ENCODE measurements around the gene PEPD.

The PEPD gene

DNA sequence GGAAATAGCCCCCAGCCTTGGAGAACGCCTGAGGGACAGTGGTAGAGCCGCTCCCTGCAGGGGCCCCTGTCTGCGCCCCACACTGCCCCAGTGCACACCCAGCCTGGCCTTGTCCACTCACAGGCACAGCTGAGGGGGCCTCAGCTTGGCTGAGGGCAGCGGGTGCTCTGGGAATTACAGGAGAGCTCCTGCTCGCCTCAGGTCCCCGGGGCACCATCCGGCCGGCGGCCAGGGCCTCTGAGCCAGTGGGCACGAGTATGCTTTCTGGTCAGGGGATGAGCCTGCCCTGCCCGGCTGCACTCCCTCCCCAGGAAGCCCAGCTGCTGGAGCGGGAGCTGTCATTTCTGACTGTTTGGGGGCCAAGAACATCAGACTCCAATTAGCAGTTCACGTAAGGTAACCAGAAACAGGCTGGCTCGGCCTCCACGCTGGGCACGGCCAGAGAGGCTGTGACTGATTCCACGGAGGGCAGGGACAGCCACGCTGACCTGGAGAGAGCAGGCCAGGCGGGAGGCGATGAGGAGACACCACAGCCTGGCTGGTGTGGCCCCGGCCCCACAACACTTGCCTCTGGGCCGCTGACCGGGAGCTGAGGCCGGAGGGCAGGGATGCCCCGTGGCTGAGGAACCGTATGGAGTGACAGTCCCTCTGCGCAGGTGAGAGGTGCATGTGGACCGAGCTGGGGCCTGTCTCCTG, 132.7 kb downstream of the PEPD start:
- peak in 1 of 56 donors; percentile 45 for DNase-seq

GRCh38 chr19:33388231-33388724, 133.3 kb downstream of the PEPD start:
- peak in 5 of 56 donors; percentile 18 to 63 (median 38) for DNase-seq

GRCh38 chr19:33387351-33388230, 134.0 kb downstream of the PEPD start:
- DNase-seq: no peak

GRCh38 chr19:33386361-33386858, 135.2 kb downstream of the PEPD start:
- DNase-seq: no peak

DNA sequence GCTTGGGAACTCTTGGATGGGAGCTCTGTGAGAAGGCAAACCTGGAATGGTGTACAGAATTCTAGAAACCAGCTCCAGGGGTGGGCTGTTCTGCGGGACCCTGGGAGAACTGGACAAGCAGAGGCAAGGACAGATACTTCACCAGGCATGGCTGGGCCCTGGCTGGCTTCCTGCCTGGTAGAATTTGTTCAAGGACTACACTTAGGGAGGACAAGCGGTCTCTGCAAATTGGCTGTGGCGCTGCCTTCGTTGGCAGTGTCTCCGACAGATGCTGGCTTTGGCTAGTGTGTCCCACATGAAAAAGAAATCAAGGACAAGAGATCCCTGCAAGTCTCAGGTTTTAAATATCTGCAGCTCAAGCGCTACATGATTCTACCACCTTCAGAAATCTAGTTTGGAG, 135.6 kb downstream of the PEPD start:
- DNase-seq: peak in 8 of 56 donors; percentile 9 to 55 (median 36)

GRCh38 chr19:33384983-33385382, 136.6 kb downstream of the PEPD start:
- DNase-seq: no peak

DNA sequence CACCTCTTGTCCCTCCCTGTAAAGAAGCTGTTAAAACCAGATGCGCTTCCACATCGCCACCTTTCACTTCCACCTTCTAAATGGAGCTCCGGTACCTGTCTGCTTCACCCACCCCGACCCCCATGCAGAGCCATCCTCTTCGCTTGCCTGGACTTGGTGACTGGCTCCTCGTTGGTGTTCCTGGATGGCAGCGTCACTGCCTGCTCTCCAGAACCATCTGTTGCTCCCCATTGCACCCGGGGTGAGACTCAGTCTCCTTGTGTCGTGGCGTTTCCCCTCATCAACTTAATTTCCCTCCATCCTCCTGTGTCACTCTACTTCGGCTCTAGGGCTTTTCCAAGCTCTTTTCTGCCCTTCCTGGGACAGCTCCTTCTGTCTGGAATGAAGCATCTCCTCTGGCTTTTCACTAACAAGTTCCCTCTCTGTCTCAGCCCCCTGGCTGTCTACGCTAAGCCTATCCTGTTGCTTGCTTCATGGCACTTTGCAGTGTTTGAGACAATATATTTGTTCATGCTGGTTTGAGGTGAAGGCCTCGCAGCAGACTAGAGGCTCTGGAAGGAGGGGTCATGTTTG, 137.8 kb downstream of the PEPD start:
- DNase-seq: no peak

DNA sequence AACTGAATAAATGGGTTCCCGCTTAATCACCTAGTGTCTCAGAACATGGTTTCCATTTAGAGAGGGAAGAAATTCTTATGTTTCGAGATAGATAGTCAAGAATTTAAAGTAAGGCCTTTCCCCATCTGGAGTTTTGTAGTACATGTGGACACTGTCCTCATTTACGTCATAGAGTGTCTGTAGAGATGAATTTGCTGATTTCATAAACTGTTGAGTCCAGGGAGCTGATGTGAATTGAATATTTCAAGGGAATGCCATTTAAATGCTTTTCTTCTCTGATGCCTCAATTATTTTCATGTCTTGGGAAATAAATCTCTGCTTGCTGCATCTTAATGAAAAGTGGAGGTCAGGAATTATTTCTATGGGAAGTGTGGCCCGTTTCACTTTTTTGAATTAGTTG, 138.6 kb downstream of the PEPD start:
- no peak for DNase-seq

DNA sequence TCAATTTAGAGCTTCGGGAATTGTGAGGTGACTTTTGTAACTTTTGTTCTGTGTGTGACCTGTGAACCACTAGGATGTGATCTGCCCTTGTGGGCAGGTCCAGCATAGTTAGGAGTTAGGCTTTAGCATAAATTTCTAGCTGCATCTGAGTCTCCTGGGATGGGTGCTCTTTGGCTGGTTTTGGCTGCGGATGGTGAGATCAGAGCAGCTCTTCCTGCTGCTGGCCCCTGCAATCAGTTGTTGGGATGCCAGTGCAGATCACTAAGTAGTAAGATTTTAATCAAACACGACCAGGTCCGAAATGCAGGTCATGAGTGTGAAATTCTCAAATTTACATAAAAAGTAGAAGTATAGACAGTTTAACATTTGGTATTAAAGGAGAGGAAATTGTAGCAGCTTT, 139.6 kb downstream of the PEPD start:
- DNase-seq: no peak

DNA sequence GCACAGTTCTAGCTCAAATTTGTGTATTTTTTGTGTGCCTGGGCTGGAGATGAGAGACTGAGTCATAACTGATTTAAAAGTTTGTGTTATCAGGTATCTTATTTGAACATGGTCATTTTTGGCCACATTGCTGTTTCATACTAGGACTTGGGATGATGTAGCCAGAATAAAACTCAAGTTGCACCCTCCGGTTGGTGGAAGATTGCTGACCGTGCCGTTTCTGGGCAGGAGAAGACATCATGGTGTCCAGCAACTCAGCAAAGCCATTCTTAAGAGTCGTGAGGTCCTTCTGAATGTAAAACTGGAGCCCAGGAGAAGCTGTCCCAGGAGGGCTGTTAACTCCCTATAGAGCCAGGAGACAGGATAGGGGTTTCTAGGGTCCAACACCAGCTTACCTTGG, 140.5 kb downstream of the PEPD start:
- DNase-seq: no peak

GRCh38 chr19:33379151-33379829, 142.3 kb downstream of the PEPD start:
- no peak for DNase-seq

DNA sequence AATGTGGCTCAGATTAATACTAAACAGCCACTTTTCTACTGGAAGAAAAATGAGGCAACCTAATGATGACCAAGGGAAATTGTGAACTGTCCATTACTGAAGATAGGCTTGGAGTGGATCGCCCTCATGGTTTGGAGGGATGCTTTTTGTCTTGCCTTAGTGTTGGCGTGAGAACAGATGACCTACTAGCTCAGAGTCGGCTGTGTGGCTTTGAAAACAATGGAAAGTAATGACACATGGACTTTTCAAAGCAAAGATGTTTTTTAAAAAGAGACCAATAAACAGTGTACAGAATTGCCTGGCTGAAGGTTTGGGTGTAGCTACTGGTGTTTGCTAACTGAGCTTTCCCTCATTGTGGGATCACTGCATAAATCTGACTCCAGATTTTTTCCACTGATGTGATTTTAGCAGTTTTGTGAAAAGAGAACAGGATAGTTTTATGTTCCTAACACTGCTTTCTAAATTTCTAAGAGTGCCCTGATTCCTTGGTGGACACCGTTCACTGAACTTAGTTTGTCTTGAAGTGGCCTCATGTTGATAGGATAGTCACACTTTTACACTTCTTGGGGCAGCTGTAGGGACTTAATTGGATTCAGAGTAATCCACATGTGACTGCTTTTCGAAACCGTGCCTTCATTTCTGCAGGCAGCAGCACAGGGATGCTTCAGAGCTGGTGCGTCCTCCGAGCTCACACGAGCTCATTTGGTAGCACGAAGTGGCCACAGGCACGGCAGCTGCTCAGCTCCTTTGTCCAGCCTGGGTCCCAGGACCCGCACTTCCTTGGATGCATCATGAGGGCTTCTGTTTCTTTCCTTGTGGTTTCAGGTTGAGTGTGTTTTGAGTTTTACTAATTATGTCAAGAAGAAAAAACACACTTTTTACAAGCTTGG, 143.8 kb downstream of the PEPD start:
- no peak for DNase-seq

GRCh38 chr19:33376941-33377557, 144.5 kb downstream of the PEPD start:
- no peak for DNase-seq

- no peak for DNase-seq
These were observed 145.2 kb downstream of the PEPD start for GRCh38 chr19:33376423-33376822.

DNA sequence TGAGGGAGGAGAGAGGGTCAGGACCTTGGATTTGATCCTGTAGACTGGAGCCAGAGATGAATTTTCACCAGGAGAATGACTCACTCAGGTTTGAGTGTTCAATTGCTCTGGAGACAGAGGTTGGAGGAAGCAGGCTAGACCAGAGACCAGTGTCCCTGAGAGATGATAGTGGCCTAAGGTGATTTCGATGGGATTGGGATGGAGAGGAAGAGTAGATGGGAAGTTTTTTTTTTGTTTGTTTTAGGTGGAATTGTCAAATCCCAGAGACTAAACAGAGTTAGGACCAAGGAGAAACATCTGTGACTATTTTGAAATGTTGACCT, 145.8 kb downstream of the PEPD start:
- DNase-seq: no peak

GRCh38 chr19:33375156-33375836, 146.3 kb downstream of the PEPD start:
- no peak for DNase-seq

DNA sequence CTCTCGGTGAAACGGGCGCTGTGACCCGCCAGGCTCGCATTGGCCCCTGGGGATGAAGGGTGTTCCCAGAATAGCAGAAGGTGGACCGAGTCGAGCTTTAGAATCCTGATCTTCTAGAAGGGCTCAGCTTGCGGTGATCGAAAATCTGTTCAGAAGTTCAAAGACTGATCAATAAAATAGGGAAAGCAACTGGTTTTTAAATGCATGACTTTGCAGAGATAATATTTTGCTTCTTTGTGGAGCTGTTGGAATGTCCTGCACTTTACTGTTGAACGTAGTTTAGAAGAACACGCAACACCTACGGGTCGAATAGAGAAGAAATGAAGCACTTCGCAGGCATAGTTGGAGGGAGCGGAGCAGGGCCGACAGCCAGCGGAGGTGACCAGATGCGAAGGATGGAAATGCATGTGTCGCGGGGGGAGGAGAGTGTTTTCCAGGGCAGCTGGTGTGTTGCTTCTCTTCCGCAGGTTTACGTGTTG, 147.3 kb downstream of the PEPD start:
- peak in 2 of 56 donors; percentile 15 to 46 for DNase-seq

- DNase-seq: peak in 55 of 56 donors; percentile 46 to 97 (median 89)
These were observed 147.9 kb downstream of the PEPD start, which contains the start of gene CEBPG for GRCh38 chr19:33373453-33374235. CEBPG (plus strand) TSS chr19:33373709; CDS start chr19:33379240, 5,531 bp downstream.
